HT-29 (cell line): ENCODE data around the gene DTX4. TPM values are rescaled to one million over a fixed set of nuclear protein-coding genes. Genes with fewer than 3 reads are reported as not detected.
A peak's percentile ranks its signal among the peaks of the same experiment; 100 is the strongest.

ENCODE experiments used
- DNase-seq: peaks from one replicate; pipeline ENCODE4 v3.0.0-alpha.2; 2015; ENCODE audit warnings: low spot score
- total RNA-seq: library from RNA; depleted of rRNA; stranded (reverse); fragments of >200 nt; shearing (Covaris generic); gene quantifications from 2 replicates; pipeline ENCODE4 v1.2.3, GENCODE V29; 2014

The DTX4 gene
- total RNA-seq, 1 experiment from 2014 or later, result 22.6 TPM

DNA sequence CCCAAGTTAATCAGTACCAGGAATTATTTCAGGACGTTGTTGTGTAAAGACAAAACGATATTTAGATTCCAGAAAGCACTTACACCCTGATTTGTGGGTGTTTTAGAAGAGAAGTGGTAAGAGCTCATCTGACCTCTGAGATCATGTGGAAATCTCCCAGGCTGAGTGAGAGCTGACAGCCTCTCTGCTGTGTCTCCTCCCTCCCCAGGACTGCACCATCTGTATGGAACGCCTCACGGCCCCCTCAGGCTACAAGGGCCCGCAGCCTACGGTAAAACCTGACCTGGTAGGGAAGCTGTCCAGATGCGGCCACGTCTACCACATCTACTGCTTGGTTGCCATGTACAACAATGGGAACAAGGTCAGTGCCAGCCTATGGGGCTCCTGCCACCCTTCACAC, 20.0 kb downstream of the DTX4 start:
- no peak for DNase-seq

DNA sequence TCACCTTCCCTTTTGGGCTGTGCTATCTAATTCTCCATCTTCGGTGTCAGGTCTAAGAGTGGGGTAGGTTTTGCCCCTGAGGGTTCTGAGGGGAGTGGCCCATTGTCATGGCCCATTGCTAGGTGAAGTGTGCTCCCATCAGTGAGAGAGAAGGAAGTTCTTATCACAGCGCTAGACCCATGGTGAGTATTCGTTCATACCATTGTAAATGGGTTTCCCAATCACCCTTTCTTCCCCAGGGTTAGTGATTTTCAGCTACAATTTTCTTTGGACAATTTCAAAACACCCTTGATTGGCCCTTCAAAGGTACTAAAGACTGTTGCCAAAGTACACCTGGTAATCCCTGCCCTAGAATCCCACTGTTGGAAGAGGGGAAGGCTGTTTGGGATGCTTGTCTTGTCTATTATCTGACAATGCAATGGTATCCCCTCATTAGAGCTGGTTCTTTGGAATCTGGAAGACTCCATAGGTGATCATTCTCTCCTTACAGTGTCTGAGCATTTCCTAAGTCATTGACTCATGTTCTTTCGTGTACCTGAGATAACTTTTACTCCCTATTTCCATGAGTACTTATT, 20.6 kb downstream of the DTX4 start:
- DNase-seq, result no peak

DNA sequence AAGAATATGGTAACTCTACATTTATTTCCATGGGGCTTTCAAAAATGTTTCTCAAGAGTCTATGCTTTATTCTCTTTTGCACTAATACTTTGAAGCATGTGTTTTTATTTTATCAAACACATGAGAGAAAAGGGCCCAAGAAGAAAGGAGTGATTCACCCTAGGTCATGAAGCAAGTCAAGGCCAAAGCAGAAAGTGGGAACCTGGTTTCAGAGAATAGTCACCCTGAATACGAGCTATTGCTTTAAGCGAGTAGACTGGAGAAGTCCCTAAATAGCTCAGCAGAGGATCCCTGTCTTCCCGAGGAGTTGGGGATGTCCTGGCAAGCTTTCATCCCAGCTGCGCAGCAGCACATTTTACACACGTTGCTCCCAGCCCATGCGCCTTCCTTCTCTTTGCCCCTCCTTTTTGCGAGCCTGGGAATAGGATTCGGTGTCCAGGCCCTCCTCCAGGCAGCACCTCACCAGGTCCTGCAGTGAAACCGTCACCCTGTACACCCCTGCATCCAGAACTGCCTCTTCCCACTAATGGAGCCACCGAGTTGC, 21.7 kb downstream of the DTX4 start:
- no peak for DNase-seq

DNA sequence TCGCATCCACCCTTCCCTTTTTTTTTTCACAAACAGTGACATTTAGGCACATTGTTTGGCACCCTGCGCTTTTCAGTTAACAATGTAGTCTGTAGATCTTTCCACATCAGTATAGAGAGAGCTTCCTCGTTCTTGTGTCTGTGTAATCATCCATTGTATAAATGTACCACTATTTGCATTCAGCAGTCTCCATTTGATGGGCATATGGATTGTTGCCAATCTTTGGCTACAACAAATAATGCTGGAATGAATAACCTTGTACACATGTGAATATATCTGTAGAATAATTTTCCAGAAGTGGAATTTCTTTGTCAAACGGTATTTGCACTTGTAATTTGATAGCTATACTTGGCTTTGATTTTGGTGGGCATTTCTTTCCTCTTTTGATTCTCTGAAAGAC, 23.7 kb downstream of the DTX4 start:
- DNase-seq, result no peak

DNA sequence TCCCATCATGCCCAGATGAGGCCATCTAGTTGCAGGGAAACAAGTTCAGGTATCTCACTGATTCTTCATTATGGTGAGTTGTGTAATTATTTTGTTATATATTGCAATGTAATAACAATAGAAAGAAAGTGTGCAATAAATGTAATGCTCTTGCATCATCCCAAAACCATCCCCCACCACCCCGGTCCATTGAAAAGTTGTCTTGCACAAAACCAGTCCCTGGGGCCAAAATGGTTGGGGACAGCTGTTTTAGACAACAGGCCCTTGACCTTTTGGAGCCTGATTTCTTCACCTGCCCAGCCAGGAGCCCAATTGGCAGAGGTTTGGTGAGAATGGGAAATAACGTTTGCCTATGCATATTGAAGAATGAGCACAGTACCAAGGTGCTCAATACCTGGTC, 24.8 kb downstream of the DTX4 start:
- no peak for DNase-seq

DNA sequence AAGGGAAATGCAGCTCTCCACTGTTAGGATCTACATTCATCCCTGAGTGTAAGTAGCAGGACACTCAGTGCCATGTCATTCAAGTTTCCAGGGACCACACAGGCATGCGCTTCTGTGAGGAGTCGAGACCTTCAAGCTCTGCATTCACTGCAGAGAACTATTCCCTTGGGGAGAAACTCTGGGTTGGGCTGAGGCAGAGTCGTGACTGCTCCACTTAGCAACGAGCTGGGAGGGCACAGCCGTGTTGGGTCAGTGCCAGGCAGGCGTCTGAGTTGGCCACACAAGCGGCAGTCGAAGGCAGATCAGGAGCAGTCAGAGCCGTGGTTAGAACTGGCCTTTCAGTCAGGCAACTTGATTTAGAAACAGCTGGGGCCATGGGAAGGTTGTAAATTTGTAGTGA, 26.1 kb downstream of the DTX4 start:
- peak; percentile 84 for DNase-seq

DNA sequence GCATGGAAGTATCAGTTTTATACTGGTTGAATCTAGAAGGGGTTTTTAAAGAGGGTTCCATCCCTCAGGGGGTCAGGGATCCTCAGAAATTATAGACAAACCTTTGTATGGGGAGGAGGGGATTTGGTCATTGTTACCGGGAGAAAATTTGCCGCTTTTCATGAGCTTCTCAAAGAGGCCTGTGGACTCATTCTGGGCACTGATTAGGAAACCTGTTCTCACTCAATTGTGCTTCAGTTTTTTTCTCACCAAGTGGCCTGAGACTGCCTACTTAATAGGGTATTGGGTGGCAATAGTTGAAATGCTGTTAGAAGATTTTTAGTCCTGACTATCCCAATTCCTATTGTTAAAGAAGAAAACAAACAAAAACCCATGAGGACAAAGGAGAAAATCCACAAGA, 26.8 kb downstream of the DTX4 start:
- DNase-seq, result no peak

DNA sequence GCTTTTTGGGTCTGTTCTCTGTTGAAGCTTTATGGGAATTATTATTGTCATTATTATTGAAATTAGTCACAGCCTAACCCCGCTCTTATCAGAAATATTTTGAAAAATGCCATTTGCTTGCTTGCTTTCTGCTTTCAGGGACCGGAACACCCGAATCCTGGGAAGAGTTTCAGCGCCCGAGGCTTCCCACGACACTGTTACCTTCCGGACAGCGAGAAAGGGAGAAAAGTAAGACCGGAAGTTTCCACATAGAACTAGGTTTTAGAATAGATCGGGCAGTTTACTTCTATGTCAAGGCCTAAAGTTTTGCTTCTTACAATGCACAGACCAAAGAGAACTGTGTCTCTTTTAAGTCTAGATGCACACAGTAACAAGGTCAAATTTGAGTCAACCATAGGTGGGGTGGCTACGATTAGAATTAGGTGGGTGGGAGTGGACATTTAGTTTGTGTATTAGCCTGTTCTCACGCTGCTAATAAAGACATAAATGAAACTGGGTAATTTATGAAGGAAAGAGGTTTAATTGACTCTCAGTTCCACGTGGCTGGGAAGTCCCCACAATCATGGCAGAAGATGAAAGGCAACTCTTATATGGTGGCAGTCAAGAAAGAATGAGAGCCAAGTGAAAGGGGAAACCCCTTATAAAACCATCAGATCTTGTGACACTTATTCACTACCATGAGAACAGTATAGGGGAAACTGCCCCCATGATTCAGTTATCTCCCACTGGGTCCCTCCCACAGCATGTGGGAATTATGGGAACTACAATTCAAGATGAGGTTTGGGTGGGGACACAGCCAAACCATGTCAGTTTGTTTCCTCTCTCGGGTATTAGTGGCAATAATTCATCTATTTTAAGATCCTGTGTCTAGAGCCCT, 27.9 kb downstream of the DTX4 start:
- DNase-seq, result no peak

- DNase-seq, result no peak
Measured at GRCh38 chr11:59200423-59200746, 28.5 kb downstream of the DTX4 start.

GRCh38 chr11:59201353-59201752, 29.4 kb downstream of the DTX4 start:
- DNase-seq, result peak; percentile 49

- DNase-seq, result no peak
Measured at GRCh38 chr11:59204746-59205145, 32.8 kb downstream of the DTX4 start.

- DNase-seq, result no peak
Measured at GRCh38 chr11:59205648-59206047, 33.7 kb downstream of the DTX4 start.

DNA sequence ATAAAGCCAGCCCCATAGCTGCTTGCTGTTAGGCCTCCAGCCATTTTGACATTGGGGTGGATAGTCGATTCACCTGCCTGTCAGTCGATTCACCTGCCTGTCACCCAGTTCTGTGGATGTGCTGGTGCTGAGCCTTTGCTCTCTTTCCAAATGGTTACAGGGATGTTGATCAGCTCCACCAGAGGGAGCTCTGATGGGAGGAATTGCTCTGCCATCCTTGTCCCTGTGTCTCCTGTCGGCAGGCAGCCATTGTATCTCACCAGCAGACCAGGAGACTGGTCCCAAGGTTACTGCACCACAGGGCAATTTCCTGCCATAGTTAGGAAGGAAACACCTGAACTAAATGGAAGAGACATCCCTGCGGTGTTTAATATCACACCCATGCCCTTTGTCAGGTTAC, 34.7 kb downstream of the DTX4 start:
- DNase-seq, result peak; percentile 75

GRCh38 chr11:59207988-59208451, 36.1 kb downstream of the DTX4 start:
- DNase-seq, result peak; percentile 65

DNA sequence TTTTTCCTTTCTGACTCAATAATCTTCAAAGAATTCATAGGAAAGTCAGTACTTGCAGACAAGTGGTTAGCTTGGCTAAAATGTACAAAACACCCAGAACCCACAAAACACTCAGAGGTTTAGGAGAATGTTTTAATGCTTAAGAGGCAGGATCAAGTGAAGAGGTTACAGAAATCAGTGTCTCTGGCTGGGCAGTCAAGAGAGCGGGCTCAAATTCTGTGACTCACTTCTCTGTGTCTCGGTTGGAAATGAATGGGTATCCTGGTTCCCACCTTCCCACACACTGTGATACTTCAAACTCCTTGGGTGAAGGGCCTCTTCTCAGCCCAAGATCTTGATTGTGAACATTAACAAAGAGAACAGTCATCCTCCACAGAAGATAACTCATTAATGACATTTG, 37.0 kb downstream of the DTX4 start:
- DNase-seq, result no peak

GRCh38 chr11:59212222-59212621, 40.3 kb downstream of the DTX4 start:
- no peak for DNase-seq

GRCh38 chr11:59212744-59213631, 41.1 kb downstream of the DTX4 start, which contains the start of gene MPEG1:
Gene MPEG1, minus strand, starts transcription at chr11:59212927. Its CDS starts 62 bp downstream, at chr11:59212865.
- no peak for DNase-seq

GRCh38 chr11:59214141-59214893, 42.4 kb downstream of the DTX4 start:
- DNase-seq, result no peak

- peak; percentile 53 for DNase-seq
Measured at GRCh38 chr11:59216641-59217564, 45.0 kb downstream of the DTX4 start.

GRCh38 chr11:59218319-59218718, 46.4 kb downstream of the DTX4 start:
- no peak for DNase-seq
